Neural cell (in vitro differentiated cells): ENCODE measurements around the gene CNOT2.

Experiments
- EP300 ChIP-seq: fragments of 450-650 bp; conservative IDR thresholded peaks from 2 replicates; pipeline ENCODE4 v1.6.1; 2014; ENCODE audit warnings: antibody characterized with exemption, mild to moderate bottlenecking, moderate library complexity; ENCODE audit not compliant: poor library complexity, severe bottlenecking
- EZH2 ChIP-seq: fragments of 200-600, 300-800 bp; shearing (Covaris generic), sonication (generic); IDR thresholded peaks from 2 replicates; pipeline ENCODE4 v1.6.1; 2014; ENCODE audit warnings: antibody characterized with exemption, low read length, borderline replicate concordance, mild to moderate bottlenecking; ENCODE audit not compliant: insufficient read depth, poor library complexity, severe bottlenecking
- MXI1 ChIP-seq: fragments of 450-650 bp; conservative IDR thresholded peaks from 2 replicates; pipeline ENCODE4 v1.6.1; 2014; ENCODE audit warnings: antibody characterized with exemption, mild to moderate bottlenecking; ENCODE audit not compliant: poor library complexity, severe bottlenecking
- POLR2AphosphoS5 ChIP-seq: IDR thresholded peaks from 2 replicates; pipeline ENCODE4 v1.6.1; 2012
- SMC3 ChIP-seq: fragments of 450-650 bp; conservative IDR thresholded peaks from 2 replicates; pipeline ENCODE4 v1.6.1; 2014; ENCODE audit warnings: antibody characterized with exemption, mild to moderate bottlenecking, moderate library complexity; ENCODE audit not compliant: poor library complexity
- TF ChIP-seq, protein P1 (sequence below): fragments of 450-650 bp; IDR thresholded peaks from 2 replicates; pipeline ENCODE4 v1.5.1; 2014; ENCODE audit warnings: antibody characterized with exemption, mild to moderate bottlenecking, moderate library complexity; ENCODE audit not compliant: poor library complexity, severe bottlenecking
- TF ChIP-seq, protein P2 (sequence below): IDR thresholded peaks from 2 replicates; pipeline ENCODE4 v1.6.1; 2012; ENCODE audit warnings: borderline replicate concordance

DNA sequence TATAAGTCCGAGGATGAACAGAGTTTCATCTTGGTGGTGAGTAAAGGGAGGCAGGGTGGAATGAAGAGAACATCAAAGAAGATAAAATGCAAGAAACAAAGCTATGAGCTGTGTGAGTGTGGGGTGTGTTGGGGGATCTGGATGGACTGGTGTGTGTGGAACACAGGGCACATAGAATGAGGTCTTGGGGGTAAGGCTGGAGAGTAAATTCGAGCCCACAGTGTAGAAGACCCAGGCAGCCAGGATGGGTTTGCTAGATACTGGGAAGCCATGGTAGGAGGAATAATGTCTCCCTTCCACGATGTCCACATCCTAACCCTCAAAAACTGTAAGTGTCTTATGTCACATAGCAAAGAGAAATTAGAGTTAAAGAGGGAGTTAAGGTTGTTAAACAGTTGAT lies 129.6 kb downstream of the CNOT2 start:
- TF ChIP-seq MXI1 (no peak), EZH2 (no peak), EP300 (no peak), POLR2AphosphoS5 (no peak), SMC3 (no peak)
- TF ChIP-seq, protein P1, sequence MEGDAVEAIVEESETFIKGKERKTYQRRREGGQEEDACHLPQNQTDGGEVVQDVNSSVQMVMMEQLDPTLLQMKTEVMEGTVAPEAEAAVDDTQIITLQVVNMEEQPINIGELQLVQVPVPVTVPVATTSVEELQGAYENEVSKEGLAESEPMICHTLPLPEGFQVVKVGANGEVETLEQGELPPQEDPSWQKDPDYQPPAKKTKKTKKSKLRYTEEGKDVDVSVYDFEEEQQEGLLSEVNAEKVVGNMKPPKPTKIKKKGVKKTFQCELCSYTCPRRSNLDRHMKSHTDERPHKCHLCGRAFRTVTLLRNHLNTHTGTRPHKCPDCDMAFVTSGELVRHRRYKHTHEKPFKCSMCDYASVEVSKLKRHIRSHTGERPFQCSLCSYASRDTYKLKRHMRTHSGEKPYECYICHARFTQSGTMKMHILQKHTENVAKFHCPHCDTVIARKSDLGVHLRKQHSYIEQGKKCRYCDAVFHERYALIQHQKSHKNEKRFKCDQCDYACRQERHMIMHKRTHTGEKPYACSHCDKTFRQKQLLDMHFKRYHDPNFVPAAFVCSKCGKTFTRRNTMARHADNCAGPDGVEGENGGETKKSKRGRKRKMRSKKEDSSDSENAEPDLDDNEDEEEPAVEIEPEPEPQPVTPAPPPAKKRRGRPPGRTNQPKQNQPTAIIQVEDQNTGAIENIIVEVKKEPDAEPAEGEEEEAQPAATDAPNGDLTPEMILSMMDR: no peak
- TF ChIP-seq, protein P2, sequence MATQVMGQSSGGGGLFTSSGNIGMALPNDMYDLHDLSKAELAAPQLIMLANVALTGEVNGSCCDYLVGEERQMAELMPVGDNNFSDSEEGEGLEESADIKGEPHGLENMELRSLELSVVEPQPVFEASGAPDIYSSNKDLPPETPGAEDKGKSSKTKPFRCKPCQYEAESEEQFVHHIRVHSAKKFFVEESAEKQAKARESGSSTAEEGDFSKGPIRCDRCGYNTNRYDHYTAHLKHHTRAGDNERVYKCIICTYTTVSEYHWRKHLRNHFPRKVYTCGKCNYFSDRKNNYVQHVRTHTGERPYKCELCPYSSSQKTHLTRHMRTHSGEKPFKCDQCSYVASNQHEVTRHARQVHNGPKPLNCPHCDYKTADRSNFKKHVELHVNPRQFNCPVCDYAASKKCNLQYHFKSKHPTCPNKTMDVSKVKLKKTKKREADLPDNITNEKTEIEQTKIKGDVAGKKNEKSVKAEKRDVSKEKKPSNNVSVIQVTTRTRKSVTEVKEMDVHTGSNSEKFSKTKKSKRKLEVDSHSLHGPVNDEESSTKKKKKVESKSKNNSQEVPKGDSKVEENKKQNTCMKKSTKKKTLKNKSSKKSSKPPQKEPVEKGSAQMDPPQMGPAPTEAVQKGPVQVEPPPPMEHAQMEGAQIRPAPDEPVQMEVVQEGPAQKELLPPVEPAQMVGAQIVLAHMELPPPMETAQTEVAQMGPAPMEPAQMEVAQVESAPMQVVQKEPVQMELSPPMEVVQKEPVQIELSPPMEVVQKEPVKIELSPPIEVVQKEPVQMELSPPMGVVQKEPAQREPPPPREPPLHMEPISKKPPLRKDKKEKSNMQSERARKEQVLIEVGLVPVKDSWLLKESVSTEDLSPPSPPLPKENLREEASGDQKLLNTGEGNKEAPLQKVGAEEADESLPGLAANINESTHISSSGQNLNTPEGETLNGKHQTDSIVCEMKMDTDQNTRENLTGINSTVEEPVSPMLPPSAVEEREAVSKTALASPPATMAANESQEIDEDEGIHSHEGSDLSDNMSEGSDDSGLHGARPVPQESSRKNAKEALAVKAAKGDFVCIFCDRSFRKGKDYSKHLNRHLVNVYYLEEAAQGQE: no peak
